ELF-1 (cell line): Measurements from ENCODE around the gene GLG1.
"Not testable (repeated sequence)": the region's sequence is repeated elsewhere in the genome, so short reads cannot be mapped to it uniquely, and the experiment has no call there.

Source experiments
- DNase-seq: peaks from one replicate; pipeline ENCODE4 v3.0.0-alpha.2; 2016; ENCODE audit warnings: low read depth, low spot score

The GLG1 gene

GRCh38 chr16:74537746-74538145 lies 69.2 kb downstream of the GLG1 start:
- DNase-seq, result not testable (repeated sequence)

- DNase-seq, result not testable (repeated sequence)
Observed at GRCh38 chr16:74534650-74535049, 72.3 kb downstream of the GLG1 start.

GRCh38 chr16:74524926-74525325 lies 82.0 kb downstream of the GLG1 start:
- no peak for DNase-seq

- no peak for DNase-seq
Observed at GRCh38 chr16:74524117-74524516, 82.8 kb downstream of the GLG1 start.

- DNase-seq, result not testable (repeated sequence)
Observed at GRCh38 chr16:74523706-74524105, 83.2 kb downstream of the GLG1 start.

GRCh38 chr16:74522160-74522559 lies 84.8 kb downstream of the GLG1 start:
- DNase-seq, result no peak

GRCh38 chr16:74521691-74522090 lies 85.2 kb downstream of the GLG1 start:
- peak; percentile 16 for DNase-seq

- not testable (repeated sequence) for DNase-seq
Observed at GRCh38 chr16:74518934-74519333, 88.0 kb downstream of the GLG1 start.

- DNase-seq, result no peak
Observed at GRCh38 chr16:74511961-74512360, 95.0 kb downstream of the GLG1 start.

- no peak for DNase-seq
Observed at GRCh38 chr16:74505011-74505410, 101.9 kb downstream of the GLG1 start.

- no peak for DNase-seq
Observed at GRCh38 chr16:74503412-74503811, 103.5 kb downstream of the GLG1 start.

GRCh38 chr16:74501484-74502478 lies 105.1 kb downstream of the GLG1 start:
- DNase-seq, result no peak

- DNase-seq, result no peak
Observed at GRCh38 chr16:74500907-74501306, 106.0 kb downstream of the GLG1 start.

- no peak for DNase-seq
Observed at GRCh38 chr16:74499114-74499513, 107.8 kb downstream of the GLG1 start.

- DNase-seq, result no peak
Observed at GRCh38 chr16:74497761-74498160, 109.2 kb downstream of the GLG1 start.

- no peak for DNase-seq
Observed at GRCh38 chr16:74496054-74496453, 110.9 kb downstream of the GLG1 start.

GRCh38 chr16:74492976-74493375 lies 113.9 kb downstream of the GLG1 start:
- DNase-seq, result no peak

- DNase-seq, result no peak
Observed at GRCh38 chr16:74487634-74488495, 119.0 kb downstream of the GLG1 start.

- peak; percentile 39 for DNase-seq
Observed at GRCh38 chr16:74485916-74486315, 121.0 kb downstream of the GLG1 start.

- peak; percentile 80 for DNase-seq
Observed at GRCh38 chr16:74480150-74481029, 126.5 kb downstream of the GLG1 start.

GRCh38 chr16:74477226-74477625 lies 129.7 kb downstream of the GLG1 start:
- no peak for DNase-seq
